AG04449 (cell line): ENCODE measurements around the gene TIMM10B.
"Not testable (repeated sequence)": the region's sequence is repeated elsewhere in the genome, so short reads cannot be mapped to it uniquely, and the experiment has no call there.

Experiments
- CTCF ChIA-PET: fragments of 350-600 bp; formaldehyde crosslinking; extraction: SDS; loops from one replicate; lab custom pipeline; 2021; ENCODE audit warnings: antibody characterized with exemption; lab: Yijun Ruan, JAX
- POLR2A ChIA-PET: fragments of 400-600, 350-600 bp; formaldehyde crosslinking; extraction: SDS; loops from one replicate; lab custom pipeline; 2020; ENCODE audit warnings: antibody characterized with exemption, inconsistent platforms; lab: Yijun Ruan, JAX
- DNase-seq: peaks from one replicate; pipeline ENCODE4 v3.0.0-alpha.2; 2010; ENCODE audit warnings: low read depth, low spot score
- H3K4me3 ChIP-seq: 2 replicates; pipeline ENCODE4 v1.5.1; 2011; ENCODE audit warnings: low read depth, mild to moderate bottlenecking, control low read depth, low read length
- TF ChIP-seq, protein P1 (sequence below): IDR thresholded peaks from one replicate; pipeline ENCODE4 v1.5.1; 2011; ENCODE audit warnings: mild to moderate bottlenecking, moderate library complexity, low read length, control low read depth, inconsistent platforms; ENCODE audit not compliant: insufficient read depth; ENCODE audit errors: missing control alignments

The TIMM10B gene

DNA sequence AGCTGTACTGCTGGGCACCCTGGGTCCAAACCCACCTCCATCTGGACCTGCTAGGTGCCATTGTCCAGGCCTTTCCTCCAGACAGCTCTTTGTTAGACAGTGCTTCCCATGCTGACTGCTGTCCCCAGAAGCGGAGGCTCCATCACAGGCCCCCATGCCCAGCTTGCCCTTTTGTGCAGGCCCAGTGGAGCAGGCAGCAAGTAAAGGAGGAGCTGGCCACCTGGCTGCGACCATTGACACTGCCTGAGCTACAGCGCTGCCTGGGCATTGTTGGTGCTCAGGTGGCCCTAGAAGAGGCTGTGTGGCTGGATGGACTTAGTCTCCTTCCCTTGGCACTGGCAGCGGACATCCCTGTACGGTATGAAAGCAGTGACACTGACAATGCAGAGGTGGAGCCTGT, 17.2 kb downstream of the TIMM10B start:
- ChIA-PET POLR2A (interaction anchor here (0.6 kb wide), 1 partner anchor 45 kb away, joined by 3 read pairs; no protein-coding TSS in a partner anchor), CTCF (interaction anchor here (0.8 to 3.2 kb wide), 6 partner anchors 9 to 119 kb away, joined by 3 to 10 read pairs (median 4); no protein-coding TSS in a partner anchor)
- TF ChIP-seq, protein P1, sequence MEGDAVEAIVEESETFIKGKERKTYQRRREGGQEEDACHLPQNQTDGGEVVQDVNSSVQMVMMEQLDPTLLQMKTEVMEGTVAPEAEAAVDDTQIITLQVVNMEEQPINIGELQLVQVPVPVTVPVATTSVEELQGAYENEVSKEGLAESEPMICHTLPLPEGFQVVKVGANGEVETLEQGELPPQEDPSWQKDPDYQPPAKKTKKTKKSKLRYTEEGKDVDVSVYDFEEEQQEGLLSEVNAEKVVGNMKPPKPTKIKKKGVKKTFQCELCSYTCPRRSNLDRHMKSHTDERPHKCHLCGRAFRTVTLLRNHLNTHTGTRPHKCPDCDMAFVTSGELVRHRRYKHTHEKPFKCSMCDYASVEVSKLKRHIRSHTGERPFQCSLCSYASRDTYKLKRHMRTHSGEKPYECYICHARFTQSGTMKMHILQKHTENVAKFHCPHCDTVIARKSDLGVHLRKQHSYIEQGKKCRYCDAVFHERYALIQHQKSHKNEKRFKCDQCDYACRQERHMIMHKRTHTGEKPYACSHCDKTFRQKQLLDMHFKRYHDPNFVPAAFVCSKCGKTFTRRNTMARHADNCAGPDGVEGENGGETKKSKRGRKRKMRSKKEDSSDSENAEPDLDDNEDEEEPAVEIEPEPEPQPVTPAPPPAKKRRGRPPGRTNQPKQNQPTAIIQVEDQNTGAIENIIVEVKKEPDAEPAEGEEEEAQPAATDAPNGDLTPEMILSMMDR, result no peak
- no peak overlapping the region for H3K4me3 ChIP-seq
- no peak for DNase-seq

DNA sequence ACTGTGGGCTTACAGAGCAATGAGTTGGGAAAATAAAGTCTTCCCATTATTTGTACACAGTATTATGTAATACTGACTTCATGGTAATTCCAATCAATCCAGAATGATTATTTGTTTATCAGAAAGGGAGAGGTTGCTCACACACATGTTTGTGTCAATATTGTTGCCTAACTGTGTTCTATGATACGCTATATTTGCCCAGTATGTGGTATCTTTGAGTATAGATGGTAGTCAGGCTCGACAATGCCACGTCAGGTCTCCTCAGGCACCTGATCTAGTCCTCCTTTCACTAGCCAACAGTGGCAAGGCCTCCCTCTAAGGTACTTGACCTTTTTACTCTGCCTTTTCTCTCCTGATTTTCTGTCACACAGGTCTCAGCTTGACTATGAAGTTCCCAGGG, 21.1 kb downstream of the TIMM10B start:
- TF ChIP-seq, protein P1, result no peak
- no peak for DNase-seq
- POLR2A ChIA-PET, result no interaction called here
- CTCF ChIA-PET, result interaction anchor here (0.7 to 1.2 kb wide), 4 partner anchors 13 to 123 kb away, joined by 3 read pairs; no protein-coding TSS in a partner anchor
- H3K4me3 ChIP-seq, result no peak overlapping the region

DNA sequence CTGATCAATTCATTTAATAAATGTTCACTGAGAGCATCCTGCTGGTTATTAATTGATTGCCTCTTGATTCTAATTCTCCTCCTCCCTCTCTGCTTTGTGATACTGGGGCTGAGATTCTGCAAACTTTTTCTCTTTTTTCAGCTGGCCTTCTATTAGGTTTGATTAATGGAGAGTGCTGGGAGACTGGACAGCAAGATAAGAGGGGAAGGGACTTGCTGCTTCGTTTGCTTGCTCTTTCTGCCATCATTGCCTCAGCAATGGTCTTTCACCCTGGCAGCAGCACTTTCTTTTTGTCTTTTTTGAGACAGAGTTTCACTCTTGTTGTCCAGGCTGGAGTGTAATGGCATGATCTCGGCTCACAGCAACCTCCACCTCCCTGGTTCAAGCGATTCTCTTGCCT, 22.9 kb downstream of the TIMM10B start:
- TF ChIP-seq, protein P1, result no peak
- no peak overlapping the region for H3K4me3 ChIP-seq
- DNase-seq, result no peak
- ChIA-PET POLR2A (no interaction called here), CTCF (interaction anchor here (1.1 to 6.4 kb wide), 16 partner anchors 8 to 192 kb away, joined by 3 to 84 read pairs (median 6); partner anchors contain the start of genes ARFIP2, DNHD1, MRPL17 and TIMM10B)

DNA sequence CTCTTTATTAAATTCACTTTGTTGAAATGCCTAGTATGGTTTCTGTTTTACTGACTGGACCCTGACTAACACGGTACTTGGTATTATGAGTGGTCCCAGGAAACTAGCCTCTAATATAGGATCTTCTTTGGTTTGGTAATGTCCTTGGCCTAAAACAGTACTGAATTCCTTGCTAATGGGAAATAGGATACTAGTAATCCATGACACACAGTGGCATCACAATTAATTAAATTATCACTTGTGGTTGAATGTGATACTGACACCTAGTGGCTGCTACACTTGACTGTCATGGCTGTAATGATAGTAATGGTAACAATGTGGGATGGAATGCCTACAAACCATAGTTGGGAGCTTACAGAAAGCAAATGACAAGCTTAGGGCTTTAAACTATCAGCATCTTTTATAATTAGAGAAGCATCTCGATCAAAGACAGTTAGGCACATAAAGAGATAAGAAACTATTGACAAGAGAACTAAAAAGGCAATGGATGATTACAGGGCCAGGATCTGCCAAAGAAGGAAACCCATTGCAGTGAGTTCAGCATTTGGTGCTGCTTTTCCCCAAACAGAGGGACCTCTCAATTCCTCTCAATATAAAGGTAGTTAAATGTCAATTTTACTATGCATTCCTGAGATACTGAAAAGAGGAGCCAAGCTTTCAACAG, 24.4 kb downstream of the TIMM10B start:
- POLR2A ChIA-PET, result interaction anchor here (0.6 to 0.7 kb wide), 2 partner anchors 127 to 271 kb away, joined by 3 read pairs; partner anchors contain the start of gene FHIP1B
- no peak overlapping the region for H3K4me3 ChIP-seq
- CTCF ChIA-PET, result interaction anchor here (0.6 to 6.4 kb wide), 41 partner anchors 8 to 200 kb away, joined by 3 to 84 read pairs (median 5); partner anchors contain the start of genes ARFIP2, DNHD1, MRPL17 and TAF10
- peak; percentile 36 for DNase-seq
- TF ChIP-seq, protein P1, result peak; percentile 46

DNA sequence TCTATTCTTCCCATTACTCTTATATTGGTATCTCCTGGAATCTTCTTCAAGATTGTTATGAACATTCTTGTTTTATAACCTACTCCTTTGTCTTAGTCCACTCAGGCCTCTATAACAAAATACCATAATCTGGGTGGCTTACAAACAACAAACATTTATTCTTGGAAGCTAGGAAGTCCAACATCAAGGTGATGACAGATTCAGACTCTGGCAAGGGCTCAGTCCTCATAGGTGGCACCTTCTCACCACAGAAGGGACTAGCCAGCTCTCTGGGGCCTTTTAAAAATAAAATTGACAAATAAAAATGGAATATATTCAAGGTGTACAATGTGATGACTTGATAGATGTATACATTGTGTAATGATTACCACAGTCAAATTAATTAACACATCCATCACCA, 35.6 kb downstream of the TIMM10B start:
- ChIA-PET POLR2A (no interaction called here), CTCF (no interaction called here)
- H3K4me3 ChIP-seq, result no peak overlapping the region
- TF ChIP-seq, protein P1, result no peak
- no peak for DNase-seq

DNA sequence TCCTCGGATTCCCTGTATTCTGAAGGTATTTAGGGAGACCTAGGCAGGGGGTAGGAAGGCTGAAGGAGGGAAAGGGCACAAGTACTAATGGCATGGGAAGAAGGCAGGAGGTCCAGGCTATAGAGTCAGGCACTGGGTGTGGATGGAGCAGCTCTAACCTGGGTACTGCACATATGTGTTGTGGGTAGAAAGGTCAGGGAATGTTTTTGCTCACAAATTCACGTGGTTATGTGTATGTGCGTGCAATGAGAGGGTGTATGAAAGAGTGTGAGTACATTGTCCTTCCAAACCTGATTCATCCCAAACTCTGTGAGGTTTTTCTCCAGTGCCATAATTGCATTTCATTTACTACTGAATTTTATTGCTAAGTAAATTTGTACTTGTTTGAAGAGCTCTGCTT, 39.0 kb downstream of the TIMM10B start:
- ChIA-PET POLR2A (no interaction called here), CTCF (interaction anchor here (0.8 to 3.5 kb wide), 7 partner anchors 11 to 186 kb away, joined by 3 to 22 read pairs (median 4); partner anchors contain the start of gene MRPL17)
- DNase-seq, result no peak
- no peak overlapping the region for H3K4me3 ChIP-seq
- TF ChIP-seq, protein P1, result no peak

DNA sequence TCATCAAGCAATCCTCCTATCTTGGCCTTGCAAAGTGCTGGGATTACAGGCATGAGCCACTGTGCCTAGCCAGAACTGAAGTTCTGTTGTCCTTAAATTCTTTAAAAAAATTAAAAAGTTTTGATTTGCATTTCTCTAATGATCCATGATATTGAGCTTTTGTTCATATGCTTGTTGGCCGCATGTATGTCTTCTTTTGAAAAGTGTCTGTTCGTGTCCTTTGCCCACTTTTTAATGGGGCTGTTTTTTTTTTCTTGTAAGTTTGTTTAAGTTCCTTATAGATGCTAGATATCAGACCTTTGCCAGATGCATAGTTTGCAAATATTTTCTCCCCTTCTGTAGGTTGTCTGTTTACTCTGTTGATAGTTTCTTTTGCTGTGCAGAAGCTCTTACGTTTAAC, 40.6 kb downstream of the TIMM10B start:
- POLR2A ChIA-PET, H3K4me3 ChIP-seq, DNase-seq: not testable (repeated sequence)
- CTCF ChIA-PET, result interaction anchor here (1.2 to 3.1 kb wide), 3 partner anchors 9 to 184 kb away, joined by 3 to 10 read pairs (median 7); no protein-coding TSS in a partner anchor
